CD14-positive monocyte (primary cell): ENCODE measurements around the gene CRYGS. TPM values are rescaled to one million over a fixed set of nuclear protein-coding genes. Genes with fewer than 3 reads are reported as not detected.

Experiments used
- DNase-seq, 3 donors: peaks; one replicate each; pipeline ENCODE4 v3.0.0-alpha.2; 2011 to 2022
- H2AFZ ChIP-seq: 2 replicates; pipeline ENCODE4 v1.6.0; 2012; ENCODE audit warnings: mild to moderate bottlenecking, low read depth, low read length, inconsistent platforms; ENCODE audit not compliant: insufficient read depth, poor library complexity, severe bottlenecking
- H3K27ac ChIP-seq, 2 donors: 1 replicate in 1 of 2; 2 replicates in 1 of 2; pipeline ENCODE4 v1.5.1; 2012 to 2013; ENCODE audit warnings: low read length in 2 of 2, control low read depth in 1 of 2, inconsistent platforms in 1 of 2, low read depth in 1 of 2, mild to moderate bottlenecking in 1 of 2
- H3K27me3 ChIP-seq, 2 donors: one replicate each; pipeline versions ENCODE4 v1.6.0 to v1.6.1; 2011 to 2013; ENCODE audit warnings: low read length in 2 of 2; ENCODE audit not compliant: control insufficient read depth in 2 of 2, insufficient read depth in 2 of 2
- H3K36me3 ChIP-seq, 2 donors: replicated peaks in 1 of 2; 1 replicate in 1 of 2; 2 replicates in 1 of 2; pipeline versions ENCODE4 v1.5.1 to v1.6.1; 2012 to 2013; ENCODE audit warnings: low read length in 2 of 2, control low read depth in 1 of 2, inconsistent platforms in 1 of 2, mild to moderate bottlenecking in 1 of 2; ENCODE audit not compliant: insufficient read depth in 2 of 2, control insufficient read depth in 1 of 2
- H3K4me1 ChIP-seq, 2 donors: 1 replicate in 1 of 2; 2 replicates in 1 of 2; pipeline versions ENCODE4 v1.5.1 to v1.6.1; 2012 to 2013; ENCODE audit warnings: low read length in 2 of 2, control low read depth in 1 of 2, inconsistent platforms in 1 of 2, mild to moderate bottlenecking in 1 of 2, moderate library complexity in 1 of 2; ENCODE audit not compliant: insufficient read depth in 2 of 2, control insufficient read depth in 1 of 2
- H3K4me2 ChIP-seq: replicated peaks from 2 replicates; pipeline ENCODE3; 2012; ENCODE audit warnings: low read length, moderate library complexity, mild to moderate bottlenecking; ENCODE audit not compliant: poor library complexity, severe bottlenecking; ENCODE audit errors: extremely low read depth
- H3K4me3 ChIP-seq, 3 experiments: fragments of 200-600 bp in 1 of 3; sonication (generic) in 1 of 3; replicated peaks in 1 of 3; 1 replicate in 2 of 3; 2 replicates in 1 of 3; pipeline ENCODE4 v1.5.1; 2011 to 2013; ENCODE audit warnings: low read length in 3 of 3, mild to moderate bottlenecking in 3 of 3, control low read depth in 2 of 3, low read depth in 2 of 3, inconsistent platforms in 1 of 3, moderate library complexity in 1 of 3
- H3K79me2 ChIP-seq: 2 replicates; pipeline ENCODE4 v1.6.0; 2012; ENCODE audit warnings: mild to moderate bottlenecking, control low read depth, inconsistent platforms, low read length, moderate library complexity; ENCODE audit not compliant: insufficient read depth
- H3K9ac ChIP-seq: 2 replicates; pipeline ENCODE4 v1.6.0; 2017; ENCODE audit warnings: low read length, mild to moderate bottlenecking; ENCODE audit not compliant: insufficient read depth, poor library complexity, severe bottlenecking
- H3K9me3 ChIP-seq, 2 donors: replicated peaks in 1 of 2; 1 replicate in 1 of 2; 2 replicates in 1 of 2; pipeline versions ENCODE4 v1.5.1 to v1.6.1; 2012 to 2013; ENCODE audit warnings: low read length in 2 of 2, control low read depth in 1 of 2; ENCODE audit not compliant: control insufficient read depth in 1 of 2, insufficient read depth in 1 of 2
- H4K20me1 ChIP-seq: 2 replicates; pipeline ENCODE4 v1.6.0; 2012; ENCODE audit warnings: mild to moderate bottlenecking, low read length, control low read depth, moderate library complexity; ENCODE audit not compliant: insufficient read depth
- H3K27ac Mint-ChIP-seq, 7 donors: one replicate each; pipeline ENCODE4 v1.8.0; 2020; ENCODE audit warnings: mild to moderate bottlenecking in 7 of 7, mixed read lengths in 7 of 7, moderate library complexity in 6 of 7, inconsistent platforms in 2 of 7
- H3K27me3 Mint-ChIP-seq, 3 donors: one replicate each; pipeline ENCODE4 v1.8.0; 2021 to 2022; ENCODE audit warnings: low read depth in 3 of 3, mild to moderate bottlenecking in 3 of 3, mixed read lengths in 3 of 3, moderate library complexity in 3 of 3, inconsistent platforms in 1 of 3
- H3K36me3 Mint-ChIP-seq, 2 donors: one replicate each; pipeline ENCODE4 v1.8.0; 2020; ENCODE audit warnings: mixed read lengths in 2 of 2, inconsistent platforms in 1 of 2, mild to moderate bottlenecking in 1 of 2
- H3K4me1 Mint-ChIP-seq: one replicate; pipeline ENCODE4 v1.8.0; 2020; ENCODE audit warnings: mild to moderate bottlenecking, mixed read lengths
- H3K4me3 Mint-ChIP-seq, 2 donors: one replicate each; pipeline ENCODE4 v1.8.0; 2020; ENCODE audit warnings: mild to moderate bottlenecking in 2 of 2, mixed read lengths in 2 of 2, moderate library complexity in 1 of 2
- H3K9me3 Mint-ChIP-seq, 7 donors: one replicate each; pipeline ENCODE4 v1.8.0; 2020 to 2022; ENCODE audit warnings: mixed read lengths in 7 of 7, mild to moderate bottlenecking in 6 of 7, moderate library complexity in 6 of 7, inconsistent platforms in 2 of 7
- CTCF ChIP-seq: fragments of 200-600 bp; IDR thresholded peaks from one replicate; pipeline ENCODE4 v1.8.0; 2022; ENCODE audit warnings: antibody characterized with exemption, mild to moderate bottlenecking
- WGBS: methylation state at CpG from one replicate; pipeline ENCODE4 v1.1.5; 2013; ENCODE audit warnings: missing lambda C conversion rate; ENCODE audit not compliant: insufficient coverage; 5-methylcytosine and 5-hydroxymethylcytosine counted together
- intact Hi-C, 2 donors: fragments of 100-400 bp; cut with micrococcal nuclease; formaldehyde crosslinking; loops; one replicate each; pipeline versions ENCODE4 v1.15.0 to v1.15.1; 2023
- polyA plus RNA-seq, 3 donors: library from polyadenylated mRNA; depleted of rRNA in 1 of 3; unstranded in 2 of 3; stranded (reverse) in 1 of 3; fragments of 300-500 nt in 2 of 3; fragments of >200 nt in 1 of 3; fragmentation: Illumina TruSeq in 2 of 3; gene quantifications; 1 replicate in 2 of 3; 2 replicates in 1 of 3; pipeline ENCODE4 v1.2.3, GENCODE V29; 2012 to 2021

CRYGS gene
- polyA plus RNA-seq, 3 donors = 0.25 to 4.1 TPM; not detected in 1

GRCh38 chr3:186583831-186584230 is 39.7 kb upstream of the CRYGS start:
- peaks cover 69 to 75% of the 10 kb centered on the region in 2 donors for H3K36me3 Mint-ChIP-seq

GRCh38 chr3:186582541-186582940 is 38.4 kb upstream of the CRYGS start:
- no peaks in the 10 kb centered on the region for H3K9me3 Mint-ChIP-seq
- whole genome bisulfite sequencing = 100% methylated on average over 2 of the region's 6 CpGs
- peaks cover 81 to 88% of the 10 kb centered on the region in 2 donors for H3K36me3 Mint-ChIP-seq
- no peaks in the 10 kb centered on the region for H3K79me2 ChIP-seq
- H4K20me1 ChIP-seq = no peaks in the 10 kb centered on the region
- H3K4me1 Mint-ChIP-seq = no peaks in the 10 kb centered on the region
- no peak overlapping the region for H3K27ac Mint-ChIP-seq
- H3K4me3 Mint-ChIP-seq = no peak overlapping the region
- H3K9ac ChIP-seq = no peak overlapping the region
- no peaks in the 10 kb centered on the region for H3K27me3 ChIP-seq
- no peaks in the 10 kb centered on the region for H3K27me3 Mint-ChIP-seq
- TF ChIP-seq CTCF = no peak
- H2AFZ ChIP-seq = no peak overlapping the region
- DNase-seq = no peak
- intact Hi-C loops = no loop called here
- peaks cover 79 to 89% of the 10 kb centered on the region in 2 donors for H3K36me3 ChIP-seq
- H3K27ac ChIP-seq = no peak overlapping the region
- H3K4me1 ChIP-seq = no peaks in the 10 kb centered on the region
- no peak overlapping the region for H3K4me3 ChIP-seq
- no peak overlapping the region for H3K4me2 ChIP-seq
- H3K9me3 ChIP-seq = no peaks in the 10 kb centered on the region

More at GRCh38 chr3:186583831-186584230, 39.7 kb upstream of the CRYGS start:
- no peaks in the 10 kb centered on the region for H3K4me1 Mint-ChIP-seq
- no peak for TF ChIP-seq CTCF
- no peaks in the 10 kb centered on the region for H3K27me3 Mint-ChIP-seq
- no peaks in the 10 kb centered on the region for H3K9me3 Mint-ChIP-seq
- intact Hi-C loops = no loop called here
- Histone ChIP-seq H3K4me2 (no peak overlapping the region), H3K9ac (no peak overlapping the region), H3K9me3 (no peaks in the 10 kb centered on the region), H3K4me1 (no peaks in the 10 kb centered on the region), H3K36me3 (peaks cover 67 to 76% of the 10 kb centered on the region in 2 donors), H3K27me3 (no peaks in the 10 kb centered on the region), H3K4me3 (no peak overlapping the region), H2AFZ (no peak overlapping the region), H4K20me1 (no peaks in the 10 kb centered on the region), H3K79me2 (no peaks in the 10 kb centered on the region), H3K27ac (no peak overlapping the region)
- DNase-seq = no peak
- WGBS = no CpG with 5 or more reads among the region's 5 CpGs
- no peak overlapping the region for H3K27ac Mint-ChIP-seq
- H3K4me3 Mint-ChIP-seq = no peak overlapping the region
